DMS153 (cell line): ENCODE data around the gene ZBTB38.

Experiments used
- DNase-seq: peaks from one replicate; lab custom pipeline; 2025; lab: John Stamatoyannopoulos, UW

Gene ZBTB38

DNA sequence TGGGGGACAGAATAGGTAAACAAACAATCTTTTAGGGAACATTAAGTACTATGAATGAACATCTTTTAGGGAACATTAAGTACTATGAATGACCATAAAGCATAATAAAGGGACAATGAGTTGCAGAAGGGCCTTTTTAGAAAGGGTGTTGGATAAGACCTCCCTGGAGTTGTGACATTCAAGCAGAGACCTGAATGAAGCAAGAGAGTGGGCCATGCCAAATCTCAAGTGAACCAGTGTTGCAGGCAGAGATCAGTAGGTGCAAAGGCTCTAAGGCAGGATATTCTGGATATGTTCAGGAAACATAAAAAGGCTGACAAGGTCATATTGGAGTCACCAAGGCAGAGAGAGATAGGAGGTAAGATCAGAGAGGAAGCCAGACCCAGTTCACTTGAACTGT lies 29.4 kb upstream of the ZBTB38 start:
- DNase-seq, result no peak

DNA sequence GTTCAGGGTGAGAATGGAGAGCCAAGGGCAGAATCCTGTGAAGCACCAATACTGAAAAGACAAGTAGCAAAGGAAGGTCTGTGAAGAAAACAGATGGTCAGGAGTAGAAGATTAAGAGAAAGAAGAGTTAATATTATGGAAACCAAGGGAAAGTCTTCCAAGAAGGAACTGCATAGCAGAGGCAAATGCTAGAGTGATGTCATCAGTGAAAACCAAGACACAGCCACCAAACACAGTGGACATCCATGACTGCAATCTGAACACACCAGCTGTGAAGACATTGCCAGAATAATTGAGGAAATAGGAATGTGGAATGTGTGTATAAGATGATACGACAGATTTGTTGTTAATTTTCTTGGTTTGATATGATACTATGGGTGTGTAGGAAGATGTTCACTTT lies 26.8 kb upstream of the ZBTB38 start:
- DNase-seq, result no peak

GRCh38 chr3:141342386-141342785 lies 25.9 kb upstream of the ZBTB38 start:
- no peak for DNase-seq

GRCh38 chr3:141343077-141343476 lies 25.2 kb upstream of the ZBTB38 start:
- no peak for DNase-seq

- DNase-seq, result no peak
Measured at GRCh38 chr3:141343865-141344271, 24.4 kb upstream of the ZBTB38 start.

DNA sequence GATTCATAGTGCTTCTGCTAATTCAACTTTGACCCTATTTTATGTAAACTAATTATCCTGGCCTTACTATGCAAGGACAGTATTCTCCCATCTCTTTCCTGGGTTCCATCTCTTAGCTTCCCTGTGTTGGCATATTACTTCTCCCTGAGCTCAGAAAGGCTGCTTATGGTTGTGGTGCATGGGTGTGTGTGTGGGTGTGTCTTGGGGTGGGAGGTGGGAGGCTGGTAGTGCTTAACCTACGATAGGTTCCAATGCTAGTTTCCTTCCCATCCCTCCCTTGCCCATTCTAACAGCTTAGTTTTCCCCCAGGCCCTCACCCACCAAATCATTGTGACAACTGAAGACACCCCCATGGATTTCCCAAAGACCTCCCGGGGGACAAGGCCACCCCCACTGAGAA lies 22.8 kb upstream of the ZBTB38 start:
- no peak for DNase-seq

DNA sequence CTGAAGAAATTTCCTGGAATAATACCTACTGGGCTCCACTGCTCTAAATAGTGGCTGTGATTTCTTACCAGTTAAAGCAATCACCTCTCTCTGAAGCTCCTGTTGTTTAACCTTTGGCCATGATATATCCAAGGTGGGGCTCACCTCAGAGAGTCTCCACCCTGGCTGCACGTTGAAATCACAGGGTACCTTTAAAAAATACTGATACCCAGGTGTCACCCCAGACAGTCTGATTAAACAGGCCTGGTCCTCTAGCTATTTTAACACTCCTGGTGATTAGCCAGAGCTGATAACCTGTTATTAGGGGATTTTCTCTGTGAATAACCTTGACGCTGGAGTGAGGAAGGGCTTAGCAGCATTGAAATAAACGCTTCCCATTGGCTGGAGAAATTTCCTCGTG lies 22.3 kb upstream of the ZBTB38 start:
- DNase-seq, result no peak

DNA sequence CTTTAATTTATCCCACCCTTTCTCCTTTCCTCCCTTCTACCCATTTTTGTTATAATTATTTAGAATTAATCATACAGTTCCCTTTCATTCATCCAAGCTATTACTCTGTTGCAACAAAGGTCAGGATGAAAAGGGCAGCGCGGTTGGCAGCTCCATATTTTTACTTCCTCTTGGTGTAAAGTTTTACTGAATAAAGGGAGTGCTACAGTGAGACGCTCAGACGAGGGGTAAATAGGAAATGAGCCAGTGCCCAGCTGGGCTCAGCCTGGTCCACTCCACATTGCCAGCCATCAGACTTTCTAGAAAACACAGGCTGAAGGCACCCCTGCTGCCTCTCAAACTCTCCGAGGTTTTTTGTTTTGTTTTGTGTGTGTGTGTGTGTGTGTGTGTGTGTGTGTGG lies 21.9 kb upstream of the ZBTB38 start:
- DNase-seq, result no peak

- DNase-seq, result no peak
Measured at GRCh38 chr3:141346839-141347238, 21.5 kb upstream of the ZBTB38 start.

DNA sequence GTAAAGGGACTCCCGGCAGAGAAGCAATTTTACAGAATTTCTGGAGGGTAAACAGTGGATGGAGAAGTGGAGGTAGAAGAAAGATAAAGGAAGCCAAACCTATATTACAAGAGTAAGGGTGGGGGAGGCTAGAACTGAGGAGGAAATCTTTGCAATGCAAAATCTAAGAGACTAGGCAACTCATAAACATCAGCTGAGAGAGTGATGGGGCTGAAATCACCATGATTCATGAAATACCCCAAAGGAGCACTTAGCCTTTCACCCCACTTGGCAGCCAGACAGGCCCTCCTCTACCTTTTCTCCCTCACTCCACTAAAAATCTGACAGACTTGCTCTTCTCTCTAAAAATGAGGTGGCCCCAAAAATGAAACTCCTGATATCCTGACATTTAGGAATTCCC lies 19.5 kb upstream of the ZBTB38 start:
- DNase-seq, result no peak

DNA sequence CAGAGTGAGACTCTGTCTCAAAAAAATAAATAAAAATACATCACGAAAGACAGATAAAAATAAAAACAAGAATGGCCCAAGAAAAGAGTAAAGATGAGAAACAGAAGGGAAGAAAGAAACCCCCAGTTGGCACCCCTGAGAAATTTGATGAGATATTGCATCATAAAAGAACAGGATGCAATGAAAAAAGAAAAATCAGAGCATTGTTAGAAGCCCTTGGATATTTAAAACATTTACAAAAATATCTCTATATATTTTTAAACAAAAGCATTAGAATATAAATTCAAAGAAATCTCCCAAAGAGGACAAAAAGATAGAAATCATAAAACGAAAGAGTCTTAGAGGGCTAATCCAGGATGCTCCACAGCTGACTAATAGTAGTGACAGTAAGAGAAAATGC lies 18.6 kb upstream of the ZBTB38 start:
- DNase-seq, result no peak

- no peak for DNase-seq
Measured at GRCh38 chr3:141350666-141351065, 17.6 kb upstream of the ZBTB38 start.

GRCh38 chr3:141352262-141352984 lies 15.9 kb upstream of the ZBTB38 start:
- no peak for DNase-seq

- no peak for DNase-seq
Measured at GRCh38 chr3:141353652-141354495, 14.4 kb upstream of the ZBTB38 start.

GRCh38 chr3:141354517-141354916 lies 13.8 kb upstream of the ZBTB38 start:
- DNase-seq, result no peak

- DNase-seq, result no peak
Measured at GRCh38 chr3:141355242-141355641, 13.1 kb upstream of the ZBTB38 start.

- no peak for DNase-seq
Measured at GRCh38 chr3:141356046-141356445, 12.3 kb upstream of the ZBTB38 start.

DNA sequence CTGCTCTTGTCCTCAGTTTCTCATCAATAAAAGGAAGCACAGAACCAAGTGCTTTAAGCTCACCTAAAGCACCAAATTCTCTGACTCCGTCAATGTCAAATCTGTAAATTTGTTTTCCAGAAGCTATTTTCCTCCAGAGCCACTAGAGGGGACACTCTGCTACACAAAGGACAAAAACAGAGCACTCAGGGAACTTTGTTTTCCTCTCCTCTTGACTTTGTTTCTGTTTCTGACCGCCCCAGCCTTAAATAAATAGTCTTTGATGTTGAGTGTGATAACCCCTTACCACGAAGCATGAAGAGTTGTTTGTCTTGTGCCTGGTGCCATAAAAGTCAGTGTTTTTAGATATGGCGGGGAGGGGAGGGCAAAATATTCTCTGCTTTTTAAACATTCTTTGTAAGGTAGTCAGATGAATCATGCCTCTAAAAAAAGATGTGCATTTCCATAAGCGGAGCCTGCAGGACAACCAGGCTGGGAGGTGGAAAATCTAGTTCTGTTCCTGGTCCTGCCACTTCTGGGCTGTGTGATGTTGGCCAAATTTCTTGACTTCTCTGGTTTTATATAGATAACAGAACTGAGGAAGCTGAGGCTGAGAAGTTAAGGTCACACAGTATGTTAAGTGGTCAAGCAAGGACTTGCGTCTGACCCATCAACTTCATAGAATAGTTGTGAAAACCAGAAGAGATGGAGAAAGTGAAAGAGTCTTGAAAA lies 7.3 kb upstream of the ZBTB38 start:
- DNase-seq, result peak; percentile 83

DNA sequence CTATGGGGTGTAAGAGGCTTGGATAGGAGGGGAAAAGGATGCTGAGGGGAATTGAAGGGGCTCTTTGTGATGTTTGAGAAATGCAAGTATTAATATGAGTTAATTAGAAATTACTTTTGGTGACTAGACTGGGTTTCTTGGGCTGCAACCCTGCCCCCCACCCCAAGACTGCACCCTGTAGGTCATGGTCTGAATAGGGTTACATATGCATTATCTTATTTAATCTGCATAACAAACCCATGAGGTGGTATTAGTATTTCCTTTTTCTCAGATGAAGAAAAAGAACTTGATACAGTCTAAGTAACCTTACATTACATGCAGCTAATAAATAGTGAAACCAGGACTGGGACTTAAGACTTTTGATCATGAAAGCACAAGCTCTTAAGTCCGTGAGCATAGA lies 5.6 kb upstream of the ZBTB38 start:
- no peak for DNase-seq

- DNase-seq, result no peak
Measured at GRCh38 chr3:141365201-141365600, 3.1 kb upstream of the ZBTB38 start.

GRCh38 chr3:141366285-141367037 lies 1.8 kb upstream of the ZBTB38 start:
- DNase-seq, result no peak
